Measurements from ENCODE around the gene HILPDA.
A peak's percentile ranks its signal among the peaks of the same experiment; 100 is the strongest.

HILPDA gene

GRCh38 chr7:128409596-128410450 lies 45.9 kb upstream of the HILPDA start, which contains the start of gene IMPDH1:
IMPDH1 (minus strand) TSS chr7:128409982; CDS start chr7:128409901, 81 bp downstream.
- H3K4me3 ChIP-seq (ENCODE audit: low read depth, low read length) = peak within 1 kb of the TSS; percentile 67
- no peak for TF ChIP-seq CTCF (IDR thresholded peaks at IDR 0.05; ENCODE audit: low read depth, low read length)

- peak overlapping the region; percentile 67 for H3K4me3 ChIP-seq (ENCODE audit: low read depth, low read length)
- TF ChIP-seq CTCF (IDR thresholded peaks at IDR 0.05; ENCODE audit: low read depth, low read length) = no peak
These were observed 45.3 kb upstream of the HILPDA start for GRCh38 chr7:128410451-128410753.

GRCh38 chr7:128415217-128415785 lies 40.4 kb upstream of the HILPDA start:
- TF ChIP-seq CTCF (IDR thresholded peaks at IDR 0.05; ENCODE audit: low read depth, low read length) = no peak
- no peak overlapping the region for H3K4me3 ChIP-seq (ENCODE audit: low read depth, low read length)

GRCh38 chr7:128417071-128417470 lies 38.6 kb upstream of the HILPDA start:
- no peak for TF ChIP-seq CTCF (IDR thresholded peaks at IDR 0.05; ENCODE audit: low read depth, low read length)
- no peak overlapping the region for H3K4me3 ChIP-seq (ENCODE audit: low read depth, low read length)

GRCh38 chr7:128419257-128419656 lies 36.4 kb upstream of the HILPDA start:
- H3K4me3 ChIP-seq (ENCODE audit: low read depth, low read length) = no peak overlapping the region
- TF ChIP-seq CTCF (IDR thresholded peaks at IDR 0.05; ENCODE audit: low read depth, low read length) = no peak

GRCh38 chr7:128420773-128421172 lies 34.9 kb upstream of the HILPDA start:
- H3K4me3 ChIP-seq (ENCODE audit: low read depth, low read length) = no peak overlapping the region
- TF ChIP-seq CTCF (IDR thresholded peaks at IDR 0.05; ENCODE audit: low read depth, low read length) = no peak

GRCh38 chr7:128421384-128421783 lies 34.3 kb upstream of the HILPDA start:
- no peak overlapping the region for H3K4me3 ChIP-seq (ENCODE audit: low read depth, low read length)

More at GRCh38 chr7:128421384-128421783, 34.3 kb upstream of the HILPDA start:
- no peak for TF ChIP-seq CTCF (IDR thresholded peaks at IDR 0.05; ENCODE audit: low read depth, low read length)
